Panc1 (cell line): ENCODE data around the gene APBB2.

ENCODE experiments used
- TCF7L2 ChIP-seq: IDR thresholded peaks from 2 replicates; pipeline ENCODE4 v1.6.1; 2011; ENCODE audit warnings: mild to moderate bottlenecking, low read depth, low read length, inconsistent platforms
- TF ChIP-seq, protein P1 (sequence below): fragments of 450-650 bp; IDR thresholded peaks from 2 replicates; pipeline ENCODE4 v1.5.1; 2017; ENCODE audit warnings: mild to moderate bottlenecking

DNA sequence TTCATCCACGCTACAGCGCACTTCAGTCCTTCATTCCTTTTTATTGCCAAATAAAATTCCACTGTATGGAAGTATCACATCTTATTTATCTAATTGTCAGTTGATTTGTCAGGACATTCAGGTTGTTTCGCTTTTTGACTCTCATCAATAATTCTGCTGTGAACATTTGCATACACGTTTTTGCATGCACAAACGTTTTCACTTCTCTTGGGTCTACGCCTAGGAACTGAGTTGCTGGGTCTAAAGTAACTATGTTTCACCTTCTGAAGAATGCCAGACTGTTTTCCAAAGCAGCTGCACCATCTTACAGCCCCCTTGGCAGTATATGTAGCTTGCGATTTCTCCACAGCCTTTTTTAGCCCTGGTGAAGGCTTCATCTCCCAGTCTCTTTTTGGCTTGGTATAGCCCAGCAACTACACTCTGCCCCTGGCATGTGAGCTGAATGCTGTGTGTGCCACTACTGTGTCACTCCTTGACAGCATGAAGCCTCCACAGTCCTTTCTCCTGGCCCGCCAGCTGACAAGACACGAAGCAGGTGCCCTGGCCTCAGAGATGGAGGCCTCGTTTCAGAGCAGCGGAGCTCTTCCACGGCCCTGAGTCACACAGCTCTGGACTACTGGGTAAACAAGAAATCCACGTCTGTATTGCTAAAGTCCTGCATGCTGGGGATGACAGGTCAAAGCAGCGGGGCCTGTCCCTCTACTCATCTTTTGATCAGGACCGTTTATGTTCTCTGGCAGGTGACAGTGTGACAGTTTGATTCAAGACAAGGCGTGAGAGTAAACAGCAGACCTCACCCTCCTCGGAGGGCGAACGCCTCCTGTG is 389.1 kb downstream of the APBB2 start:
- TF ChIP-seq, protein P1, sequence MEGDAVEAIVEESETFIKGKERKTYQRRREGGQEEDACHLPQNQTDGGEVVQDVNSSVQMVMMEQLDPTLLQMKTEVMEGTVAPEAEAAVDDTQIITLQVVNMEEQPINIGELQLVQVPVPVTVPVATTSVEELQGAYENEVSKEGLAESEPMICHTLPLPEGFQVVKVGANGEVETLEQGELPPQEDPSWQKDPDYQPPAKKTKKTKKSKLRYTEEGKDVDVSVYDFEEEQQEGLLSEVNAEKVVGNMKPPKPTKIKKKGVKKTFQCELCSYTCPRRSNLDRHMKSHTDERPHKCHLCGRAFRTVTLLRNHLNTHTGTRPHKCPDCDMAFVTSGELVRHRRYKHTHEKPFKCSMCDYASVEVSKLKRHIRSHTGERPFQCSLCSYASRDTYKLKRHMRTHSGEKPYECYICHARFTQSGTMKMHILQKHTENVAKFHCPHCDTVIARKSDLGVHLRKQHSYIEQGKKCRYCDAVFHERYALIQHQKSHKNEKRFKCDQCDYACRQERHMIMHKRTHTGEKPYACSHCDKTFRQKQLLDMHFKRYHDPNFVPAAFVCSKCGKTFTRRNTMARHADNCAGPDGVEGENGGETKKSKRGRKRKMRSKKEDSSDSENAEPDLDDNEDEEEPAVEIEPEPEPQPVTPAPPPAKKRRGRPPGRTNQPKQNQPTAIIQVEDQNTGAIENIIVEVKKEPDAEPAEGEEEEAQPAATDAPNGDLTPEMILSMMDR = no peak
- no peak for TF ChIP-seq TCF7L2
